HepG2 (cell line): ENCODE results near the gene DSCAML1.

Experiments used
- CHD2 ChIP-seq: IDR thresholded peaks from 2 replicates; pipeline ENCODE4 v1.6.1; 2011; ENCODE audit warnings: low read depth, low read length, improper control_type of control experiment
- NPAS2 ChIP-seq: sonication (generic); formaldehyde crosslinking; IDR thresholded peaks from 2 replicates; pipeline ENCODE4 v1.8.0; 2022; ENCODE audit warnings: mild to moderate bottlenecking, missing genetic modification reagents, borderline replicate concordance
- XRCC5 ChIP-seq: fragments of 200-400 bp; formaldehyde crosslinking; optimal IDR thresholded peaks from 2 replicates; pipeline ENCODE3; 2017; ENCODE audit warnings: mild to moderate bottlenecking, low read length
- ZNF335 ChIP-seq: sonication (generic); formaldehyde crosslinking; IDR thresholded peaks from 2 replicates; pipeline ENCODE4 v1.4.0; 2020; ENCODE audit warnings: missing genetic modification reagents

GRCh38 chr11:117425679-117426296, 371.2 kb downstream of the DSCAML1 start:
- no peak for TF ChIP-seq CHD2
- no peak for TF ChIP-seq XRCC5
- no peak for TF ChIP-seq NPAS2 (CRISPR knock-in tag)
- no peak for TF ChIP-seq ZNF335 (CRISPR knock-in tag)
